ENCODE data around the gene RNF11. TPM values are rescaled to one million over a fixed set of nuclear protein-coding genes. Genes with fewer than 3 reads are reported as not detected.

RNF11 gene
- polyA plus RNA-seq, 3 donors = 124 to 135 (median 124) TPM

DNA sequence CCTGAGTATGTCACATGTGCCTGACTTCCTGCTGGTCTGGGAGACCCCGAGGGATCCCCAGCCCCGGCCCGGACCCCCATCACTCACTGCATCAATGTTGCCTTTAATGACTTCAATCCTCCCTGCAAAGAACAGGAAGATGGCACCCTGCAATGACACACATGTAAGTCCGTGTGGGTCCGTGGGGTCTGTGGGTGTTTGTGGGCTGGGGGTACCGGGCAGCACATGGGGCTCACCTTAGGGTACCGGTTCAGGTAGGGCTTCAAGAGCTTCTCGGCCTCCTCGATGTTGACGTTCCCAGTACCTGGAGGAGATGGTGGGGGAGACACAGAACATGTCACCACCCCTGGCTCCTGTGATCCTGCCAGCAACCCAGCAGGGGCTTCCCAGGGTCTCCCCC, 66.2 kb downstream of the RNF11 start:
- DNase-seq (ENCODE audit: extremely low read depth in 1 of 11, low read depth in 9 of 11, low spot score in 4 of 11) = no peak

DNA sequence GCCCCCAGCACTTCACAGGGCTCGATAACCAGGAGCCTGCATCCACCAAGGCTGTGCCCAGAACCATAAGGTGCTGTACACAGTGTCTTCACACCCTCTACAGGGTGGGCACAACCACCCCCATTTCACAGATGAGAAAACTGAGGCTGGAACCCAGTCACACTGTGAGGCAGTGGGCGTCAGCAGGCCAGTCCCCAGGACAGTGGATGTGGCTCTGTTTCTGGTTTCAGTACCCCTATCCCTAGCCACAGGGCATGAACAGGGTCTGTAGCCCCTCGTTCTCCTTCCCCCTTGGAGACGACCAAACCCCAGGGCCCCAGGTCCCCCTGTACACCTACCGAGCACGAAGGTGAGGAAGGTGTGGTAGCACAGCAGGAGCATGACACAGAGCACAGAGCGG, 66.7 kb downstream of the RNF11 start:
- DNase-seq (ENCODE audit: extremely low read depth in 1 of 11, low read depth in 9 of 11, low spot score in 4 of 11) = no peak

DNA sequence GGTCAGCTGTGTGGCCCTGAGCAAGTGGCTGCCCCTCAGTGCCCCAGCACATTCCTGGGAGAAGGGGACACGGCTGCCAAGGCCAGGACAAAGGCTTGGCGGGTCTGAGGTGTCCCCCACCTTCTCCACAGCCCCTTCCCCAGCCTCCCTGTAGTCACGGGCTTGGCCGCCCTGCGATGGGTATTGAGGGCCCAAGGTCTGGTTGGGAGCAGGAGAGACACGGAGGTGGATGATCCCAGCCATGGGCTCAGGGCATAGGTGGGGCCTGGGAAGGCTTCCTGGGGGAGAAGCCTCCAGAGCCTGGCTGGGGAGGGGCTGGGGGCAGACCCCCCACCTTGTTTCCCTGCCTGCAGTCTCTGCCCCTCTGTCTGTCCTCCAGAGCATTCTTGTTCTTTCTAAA, 67.2 kb downstream of the RNF11 start:
- DNase-seq (ENCODE audit: extremely low read depth in 1 of 11, low read depth in 9 of 11, low spot score in 4 of 11) = no peak

DNA sequence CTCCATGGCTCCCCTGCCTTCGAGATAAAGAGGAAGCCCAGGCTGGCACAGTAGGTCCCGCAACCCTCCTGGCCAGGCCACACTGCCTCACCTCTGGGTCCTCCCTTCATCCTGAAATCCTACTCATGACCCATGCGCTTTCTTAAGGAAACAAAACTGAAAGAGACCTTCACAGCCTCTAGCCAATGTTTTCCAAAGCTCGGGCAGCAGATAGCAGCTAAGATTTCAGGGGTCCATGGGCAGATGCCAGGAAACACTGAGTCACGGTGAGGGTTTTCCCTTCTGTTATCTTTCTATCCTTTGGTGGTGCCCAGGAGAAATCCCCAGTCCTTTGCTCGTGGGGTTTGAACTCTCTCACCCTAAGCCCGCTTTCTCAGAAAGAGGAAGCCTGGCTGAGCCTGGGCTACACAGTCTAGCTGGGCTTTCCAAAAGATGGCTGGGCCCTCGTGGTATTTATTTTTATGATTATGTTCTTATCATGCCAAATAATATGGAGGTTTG, 67.7 kb downstream of the RNF11 start:
- DNase-seq (ENCODE audit: extremely low read depth in 1 of 11, low read depth in 9 of 11, low spot score in 4 of 11) = no peak

DNA sequence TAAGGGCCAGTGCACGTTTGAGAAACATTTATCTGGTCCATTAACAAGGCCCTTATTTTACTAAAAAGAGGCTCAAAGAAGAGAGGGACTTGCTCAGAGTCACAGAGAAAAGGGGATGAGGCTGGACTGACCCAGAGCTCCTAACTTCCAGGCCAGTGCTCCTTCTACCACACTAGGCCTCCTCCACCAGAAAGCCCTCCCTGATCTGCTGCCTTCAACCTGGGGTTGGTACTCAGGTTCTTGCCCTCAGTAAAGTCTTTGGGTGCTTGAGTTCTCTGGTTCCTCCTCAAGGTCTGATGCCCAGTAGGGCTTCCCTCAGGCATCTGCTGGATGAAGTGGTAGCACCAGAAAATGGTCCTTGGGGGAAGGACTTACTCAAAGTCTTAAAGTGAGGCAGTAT, 68.3 kb downstream of the RNF11 start:
- DNase-seq (ENCODE audit: extremely low read depth in 1 of 11, low read depth in 9 of 11, low spot score in 4 of 11) = no peak

DNA sequence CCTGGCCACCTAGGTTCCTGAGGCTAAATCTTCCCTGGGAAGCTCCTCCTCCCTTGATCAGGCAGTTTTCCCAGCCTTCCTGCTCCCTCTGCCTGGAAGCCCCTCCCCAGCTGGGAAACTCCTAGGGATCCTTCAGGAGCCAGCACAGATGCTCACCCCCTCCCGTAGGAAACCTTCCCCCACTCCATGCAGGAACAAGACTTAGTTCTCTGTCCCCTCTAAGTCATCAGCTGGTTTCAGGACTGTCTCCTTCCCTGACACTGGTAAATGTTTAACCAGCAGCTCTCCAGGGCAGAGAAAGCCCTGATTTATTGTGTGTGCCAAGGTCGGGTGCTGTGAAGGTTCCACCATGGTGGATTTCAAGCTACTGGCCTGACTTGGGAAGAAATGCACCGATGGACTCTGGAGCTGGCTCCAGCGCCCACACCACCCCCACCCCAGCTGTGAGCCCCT, 69.3 kb downstream of the RNF11 start:
- DNase-seq (ENCODE audit: extremely low read depth in 1 of 11, low read depth in 9 of 11, low spot score in 4 of 11) = peak in 4 of 11 donors; percentile 40 to 68 (median 48)

DNA sequence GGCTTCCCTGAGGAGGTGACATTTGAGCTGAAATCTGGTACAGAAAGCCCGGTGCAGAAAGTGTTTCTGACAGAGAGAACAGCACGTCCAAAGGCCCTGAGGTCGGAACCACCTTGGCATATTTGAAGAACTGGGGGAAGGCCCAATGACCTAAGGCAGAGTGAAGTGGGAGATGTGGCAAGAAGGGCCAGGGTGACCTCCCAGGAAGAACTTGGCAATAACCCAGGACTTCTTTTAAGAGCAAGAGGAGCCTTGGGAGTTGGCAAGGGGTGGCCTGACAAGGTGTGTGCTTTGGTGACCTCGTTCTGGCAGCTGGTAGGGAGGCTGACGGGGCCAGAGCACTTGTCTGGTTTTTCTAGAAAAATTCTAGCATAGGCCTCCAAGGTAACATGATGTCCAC, 70.9 kb downstream of the RNF11 start:
- no peak for DNase-seq (ENCODE audit: extremely low read depth in 1 of 11, low read depth in 9 of 11, low spot score in 4 of 11)

DNA sequence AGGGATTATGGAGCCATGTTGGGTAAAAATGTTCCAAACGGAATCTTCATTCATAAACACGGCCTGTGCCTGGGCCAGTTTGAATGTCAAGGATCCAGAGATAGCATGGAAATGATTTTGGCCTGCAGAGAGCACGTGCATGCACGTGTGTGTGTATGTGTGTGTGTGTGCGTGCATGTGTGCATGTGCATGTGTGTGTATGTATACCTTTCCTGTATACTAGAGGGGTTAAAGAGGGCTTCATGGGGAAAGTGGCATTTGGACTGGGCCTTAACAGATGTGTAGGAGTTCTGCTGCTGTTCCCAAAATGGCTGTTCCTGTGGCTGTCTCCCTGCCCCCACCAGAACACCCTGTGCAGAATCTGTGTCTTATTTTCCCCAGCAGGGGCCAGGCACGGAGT, 72.6 kb downstream of the RNF11 start:
- no peak for DNase-seq (ENCODE audit: extremely low read depth in 1 of 11, low read depth in 9 of 11, low spot score in 4 of 11)

DNA sequence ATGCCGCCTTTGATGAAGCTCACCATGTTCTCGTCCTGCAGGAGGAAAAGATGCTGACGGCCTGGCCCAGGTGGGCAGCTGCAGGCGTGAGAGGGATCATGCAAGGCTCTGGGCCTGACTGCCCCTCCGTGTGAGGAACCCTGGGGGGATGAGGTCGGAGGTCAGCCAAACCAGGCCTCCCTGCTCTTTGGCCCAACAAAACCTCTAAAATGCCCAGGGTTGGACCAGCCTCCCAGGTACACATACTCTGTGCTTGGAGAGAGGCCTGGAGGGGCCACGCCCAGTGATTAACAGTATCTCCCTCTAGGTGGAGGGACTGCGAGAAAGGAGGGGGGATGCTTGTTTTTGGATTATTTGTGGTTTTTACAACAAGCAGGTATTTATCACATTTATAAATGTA, 73.2 kb downstream of the RNF11 start:
- DNase-seq (ENCODE audit: extremely low read depth in 1 of 11, low read depth in 9 of 11, low spot score in 4 of 11) = no peak

DNA sequence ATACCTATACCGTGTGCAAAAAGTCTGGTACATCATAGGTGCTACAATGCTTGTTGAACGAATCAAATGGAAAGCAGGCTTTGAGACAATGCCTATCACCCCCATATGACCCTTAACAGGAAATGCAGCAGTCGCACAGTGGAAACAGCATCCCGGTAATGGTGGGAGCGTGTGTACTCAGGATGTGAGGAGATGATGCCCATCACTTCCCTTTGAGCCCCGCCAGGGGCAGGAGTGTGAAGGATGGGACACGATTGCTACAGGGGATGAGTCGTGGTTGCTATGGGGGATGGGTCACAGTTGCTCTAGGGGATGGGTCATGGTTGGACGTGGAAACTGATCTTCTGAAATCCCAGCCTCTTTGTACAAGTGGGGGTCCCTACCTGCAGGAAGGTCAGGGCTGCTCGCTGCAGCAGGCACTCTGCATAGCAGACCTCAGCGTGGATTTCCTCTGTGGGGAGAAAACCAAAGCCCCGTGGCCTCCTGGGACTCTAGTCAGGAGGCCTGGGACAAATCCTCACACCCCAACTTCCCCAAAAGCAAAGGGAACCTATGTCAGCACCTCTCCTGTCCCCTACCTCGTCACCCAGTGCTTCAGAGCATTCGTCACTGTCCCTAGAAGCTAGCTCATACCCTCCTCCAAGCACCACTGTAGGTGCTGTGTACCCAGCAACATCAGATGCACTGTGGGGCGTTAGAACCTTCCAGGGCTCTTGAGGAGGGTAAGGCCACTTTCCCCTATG, 75.0 kb downstream of the RNF11 start:
- no peak for DNase-seq (ENCODE audit: extremely low read depth in 1 of 11, low read depth in 9 of 11, low spot score in 4 of 11)

DNA sequence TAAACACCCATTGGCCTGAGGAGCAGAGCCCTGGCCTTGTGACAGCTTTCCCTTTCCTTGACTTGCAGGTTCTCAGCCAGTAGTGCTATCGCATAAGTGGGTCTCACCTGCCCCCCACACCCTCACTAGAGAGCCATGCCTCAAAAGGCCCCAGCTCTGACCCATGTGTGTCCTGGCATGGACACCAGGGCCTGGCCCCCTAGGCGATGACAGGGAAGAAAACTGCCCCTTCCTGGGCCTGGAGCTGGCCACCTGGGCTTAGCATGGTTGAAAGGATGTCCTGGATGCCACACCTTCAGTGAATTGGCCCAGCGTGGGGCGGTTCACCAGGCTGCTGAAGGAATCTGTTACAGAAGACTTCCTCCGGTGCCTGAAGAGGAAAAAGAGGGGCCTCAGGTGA, 75.8 kb downstream of the RNF11 start:
- no peak for DNase-seq (ENCODE audit: extremely low read depth in 1 of 11, low read depth in 9 of 11, low spot score in 4 of 11)

DNA sequence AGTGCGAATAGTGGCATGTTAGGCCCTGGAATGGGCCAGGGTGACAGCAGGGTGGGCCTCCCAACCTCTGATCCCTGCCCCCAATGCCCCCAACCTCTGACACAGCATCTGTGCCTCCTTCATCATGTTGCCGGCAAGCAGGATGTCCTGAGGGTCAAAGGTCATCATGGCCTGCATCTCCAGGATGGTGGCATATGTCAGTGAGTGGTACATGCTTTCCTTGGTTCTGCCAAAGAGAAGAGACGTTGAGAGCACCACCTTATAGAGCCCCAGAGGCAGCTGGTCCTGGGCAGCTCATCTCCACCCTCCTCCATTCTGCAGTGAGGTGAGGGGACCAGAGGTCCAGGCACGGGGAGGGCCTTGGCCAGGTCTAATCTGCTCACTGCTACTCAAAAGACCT, 76.6 kb downstream of the RNF11 start:
- no peak for DNase-seq (ENCODE audit: extremely low read depth in 1 of 11, low read depth in 9 of 11, low spot score in 4 of 11)

DNA sequence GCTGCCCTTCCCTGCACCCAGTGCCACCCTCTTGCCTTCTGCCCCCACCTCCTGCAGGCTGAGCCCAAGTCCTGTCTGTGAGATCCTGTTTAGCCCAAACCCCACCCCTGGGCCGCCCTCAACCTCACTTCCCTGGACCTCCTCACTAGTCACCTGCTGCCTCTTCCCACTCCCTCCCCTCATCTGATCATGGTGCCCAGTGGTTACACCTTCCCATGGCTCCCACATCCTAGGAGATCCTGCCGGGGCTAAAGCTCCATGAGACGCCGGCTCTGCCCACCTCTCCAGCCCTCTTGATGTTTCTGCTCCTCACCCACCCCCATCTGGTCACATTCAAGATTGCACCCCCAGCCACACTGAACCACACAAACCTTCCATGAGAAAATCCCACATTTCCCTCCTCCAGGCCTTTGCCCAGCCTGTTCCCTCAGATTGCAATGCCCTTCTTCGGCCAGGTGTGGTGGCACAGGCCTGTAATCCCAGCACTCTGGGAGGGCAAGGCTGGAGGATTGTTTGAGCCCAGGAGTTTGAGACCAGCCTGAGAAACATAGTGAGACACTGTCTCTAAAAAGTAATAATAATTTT, 77.3 kb downstream of the RNF11 start:
- DNase-seq (ENCODE audit: extremely low read depth in 1 of 11, low read depth in 9 of 11, low spot score in 4 of 11) = no peak

DNA sequence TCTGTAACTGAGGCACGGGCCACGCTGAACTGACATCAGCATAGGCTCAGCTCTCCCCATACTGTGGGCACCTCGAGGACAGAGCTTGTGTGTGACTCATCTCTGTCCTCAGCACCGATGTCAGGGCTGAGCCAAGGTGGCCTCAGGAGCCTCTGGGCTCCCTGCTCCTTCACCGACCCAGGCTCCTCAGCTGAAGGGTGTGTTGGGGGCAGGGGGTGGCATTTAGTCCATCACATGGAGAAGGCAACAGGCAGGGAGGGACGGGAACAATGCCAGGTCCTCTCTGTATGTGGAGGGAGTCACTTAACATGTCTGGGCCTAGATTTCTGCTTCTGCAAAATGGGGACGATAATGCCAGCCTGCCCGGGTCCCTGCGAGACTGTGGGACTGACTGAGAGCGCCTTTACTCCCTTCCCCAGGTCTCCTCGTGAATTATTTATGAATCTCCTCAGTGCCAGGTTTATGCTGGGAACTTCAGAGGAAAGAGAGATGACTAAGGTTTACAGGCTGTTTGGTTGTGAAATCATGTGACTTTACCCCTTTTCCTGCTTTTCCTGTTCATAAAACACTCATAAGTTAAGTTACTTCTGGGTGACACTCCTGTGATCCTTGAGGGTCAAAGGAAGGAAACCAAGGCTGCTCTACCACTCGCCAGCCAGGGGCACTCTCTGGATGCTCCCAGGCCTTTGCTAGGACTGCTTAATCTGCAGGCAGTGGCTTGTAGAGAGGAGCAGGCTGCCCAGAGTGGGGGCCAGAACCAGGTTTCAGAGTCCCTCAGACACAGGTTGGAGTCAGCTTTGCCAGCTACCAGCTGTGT, 78.1 kb downstream of the RNF11 start:
- peak in 1 of 11 donors; percentile 45 for DNase-seq (ENCODE audit: extremely low read depth in 1 of 11, low read depth in 9 of 11, low spot score in 4 of 11)

DNA sequence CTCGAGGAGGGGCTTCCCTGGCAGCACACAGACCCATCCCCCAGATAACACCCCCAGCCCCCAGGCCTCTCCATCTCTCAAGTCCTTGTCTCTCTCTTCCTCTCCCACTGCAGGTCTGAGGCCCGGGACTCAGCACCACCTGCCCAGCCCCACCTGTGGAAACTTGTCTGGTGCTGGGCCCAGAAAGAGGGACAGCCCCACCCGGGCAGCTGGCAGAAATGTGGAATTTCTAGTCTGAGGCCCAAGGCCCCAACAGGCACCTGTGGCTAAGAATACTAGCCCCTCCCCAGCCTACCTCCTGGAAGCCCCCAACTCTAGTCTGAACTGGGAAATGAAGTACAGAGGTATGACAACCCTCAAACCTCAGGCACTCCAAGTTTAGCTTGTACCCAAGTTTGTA, 78.9 kb downstream of the RNF11 start:
- no peak for DNase-seq (ENCODE audit: extremely low read depth in 1 of 11, low read depth in 9 of 11, low spot score in 4 of 11)

DNA sequence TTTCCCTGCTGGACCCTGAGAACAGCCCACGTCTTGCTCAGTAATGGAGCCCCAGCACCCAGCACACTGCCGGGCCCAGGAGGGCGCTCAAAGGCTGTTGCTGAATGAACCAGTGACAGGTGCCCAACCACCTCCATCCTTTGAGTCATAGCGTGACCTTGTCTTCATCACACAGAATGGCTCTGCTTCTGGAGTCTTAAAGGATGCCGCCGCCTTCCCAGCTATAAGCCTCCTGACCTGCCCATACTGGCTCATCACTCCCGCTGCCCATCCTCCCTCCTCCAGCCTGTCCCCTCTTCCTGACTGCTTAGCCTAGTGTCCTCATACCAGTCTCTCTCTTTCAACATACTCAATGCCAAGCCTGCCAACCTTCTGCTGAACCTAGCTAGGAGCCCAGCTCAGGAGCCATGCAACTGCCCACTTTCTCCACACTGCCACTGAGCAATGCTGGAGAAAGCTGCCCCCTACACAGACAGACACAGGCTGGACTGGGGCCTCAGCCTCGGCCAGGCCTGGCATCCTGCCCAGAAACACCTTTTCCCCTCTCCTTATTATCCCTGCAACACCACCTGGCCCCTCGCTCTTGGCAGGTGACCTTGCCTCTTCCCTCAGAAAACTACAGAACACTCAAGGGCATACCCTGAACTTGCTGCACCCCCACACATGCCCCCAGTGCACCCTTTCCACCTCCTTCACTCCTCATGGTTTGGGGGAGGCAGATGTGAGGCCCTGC, 80.2 kb downstream of the RNF11 start:
- DNase-seq (ENCODE audit: extremely low read depth in 1 of 11, low read depth in 9 of 11, low spot score in 4 of 11) = no peak

DNA sequence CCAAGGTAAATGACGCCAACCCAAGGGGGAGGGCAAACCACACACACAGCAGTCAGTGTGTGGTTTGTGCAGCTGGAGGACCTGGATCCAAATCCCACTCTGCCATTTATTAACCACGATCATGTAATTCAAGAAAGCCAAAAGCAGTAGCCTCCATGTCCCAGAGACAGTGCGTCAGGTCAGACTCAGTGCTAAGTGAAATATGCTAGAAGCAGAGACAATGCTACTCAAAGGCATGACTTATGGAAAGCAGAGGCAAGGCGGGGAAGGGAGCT, 80.7 kb downstream of the RNF11 start:
- DNase-seq (ENCODE audit: extremely low read depth in 1 of 11, low read depth in 9 of 11, low spot score in 4 of 11) = no peak

DNA sequence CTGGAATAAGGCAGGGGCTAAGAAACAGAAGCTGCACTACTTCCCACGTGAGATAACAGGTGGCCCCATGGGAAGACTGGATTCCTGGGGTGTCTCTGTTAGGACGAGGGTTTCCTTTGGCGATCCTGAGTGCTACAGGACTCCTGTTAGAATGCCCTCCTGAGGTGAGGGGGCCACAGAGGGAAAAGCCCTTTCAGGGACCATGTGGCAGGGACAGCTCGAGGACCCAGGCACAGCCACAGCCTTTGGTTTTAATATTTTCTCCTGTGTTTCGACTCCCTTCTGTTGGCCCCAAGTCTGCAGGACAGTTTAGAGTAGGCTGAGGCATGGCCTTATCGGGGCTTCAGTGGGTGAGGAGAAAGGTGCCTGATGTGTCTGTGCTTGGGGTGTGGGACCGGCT, 81.7 kb downstream of the RNF11 start:
- no peak for DNase-seq (ENCODE audit: extremely low read depth in 1 of 11, low read depth in 9 of 11, low spot score in 4 of 11)

Data from renal cortex interstitium (tissue), 11 donors.